PFSK-1 (cell line): ENCODE data around the gene SCN5A.

Source experiments
- FOXP2 ChIP-seq: optimal IDR thresholded peaks from 2 replicates; pipeline ENCODE3; 2011; ENCODE audit warnings: borderline replicate concordance, control low read depth, inconsistent platforms; ENCODE audit not compliant: insufficient read depth; ENCODE audit errors: extremely low read length, extremely low read depth
- POLR2AphosphoS5 ChIP-seq: IDR thresholded peaks from 2 replicates; pipeline ENCODE4 v1.6.1; 2012; ENCODE audit warnings: low read depth, mild to moderate bottlenecking, control low read depth, low read length, moderate library complexity
- SIN3A ChIP-seq: IDR thresholded peaks from 2 replicates; pipeline ENCODE4 v1.6.1; 2012; ENCODE audit warnings: mild to moderate bottlenecking, low read length, moderate library complexity, borderline replicate concordance; ENCODE audit not compliant: insufficient read depth
- TAF1 ChIP-seq: IDR thresholded peaks from 2 replicates; pipeline ENCODE4 v1.6.1; 2012; ENCODE audit warnings: low read length, control low read depth, borderline replicate concordance; ENCODE audit not compliant: insufficient read depth
- TF ChIP-seq, protein P1 (sequence below), 2 experiments: IDR thresholded peaks; 2 replicates each; pipeline versions ENCODE4 v1.6.1 to v1.8.0; 2011 to 2012; ENCODE audit warnings: low read depth in 2 of 2, low read length in 2 of 2, control low read depth in 1 of 2, inconsistent platforms in 1 of 2, mild to moderate bottlenecking in 1 of 2, moderate library complexity in 1 of 2; ENCODE audit not compliant: insufficient read depth in 1 of 2

Gene SCN5A

GRCh38 chr3:38565339-38566214, 83.9 kb downstream of the SCN5A start:
- TF ChIP-seq TAF1 (no peak), FOXP2 (no peak), POLR2AphosphoS5 (no peak), SIN3A (no peak)
- TF ChIP-seq, protein P1, sequence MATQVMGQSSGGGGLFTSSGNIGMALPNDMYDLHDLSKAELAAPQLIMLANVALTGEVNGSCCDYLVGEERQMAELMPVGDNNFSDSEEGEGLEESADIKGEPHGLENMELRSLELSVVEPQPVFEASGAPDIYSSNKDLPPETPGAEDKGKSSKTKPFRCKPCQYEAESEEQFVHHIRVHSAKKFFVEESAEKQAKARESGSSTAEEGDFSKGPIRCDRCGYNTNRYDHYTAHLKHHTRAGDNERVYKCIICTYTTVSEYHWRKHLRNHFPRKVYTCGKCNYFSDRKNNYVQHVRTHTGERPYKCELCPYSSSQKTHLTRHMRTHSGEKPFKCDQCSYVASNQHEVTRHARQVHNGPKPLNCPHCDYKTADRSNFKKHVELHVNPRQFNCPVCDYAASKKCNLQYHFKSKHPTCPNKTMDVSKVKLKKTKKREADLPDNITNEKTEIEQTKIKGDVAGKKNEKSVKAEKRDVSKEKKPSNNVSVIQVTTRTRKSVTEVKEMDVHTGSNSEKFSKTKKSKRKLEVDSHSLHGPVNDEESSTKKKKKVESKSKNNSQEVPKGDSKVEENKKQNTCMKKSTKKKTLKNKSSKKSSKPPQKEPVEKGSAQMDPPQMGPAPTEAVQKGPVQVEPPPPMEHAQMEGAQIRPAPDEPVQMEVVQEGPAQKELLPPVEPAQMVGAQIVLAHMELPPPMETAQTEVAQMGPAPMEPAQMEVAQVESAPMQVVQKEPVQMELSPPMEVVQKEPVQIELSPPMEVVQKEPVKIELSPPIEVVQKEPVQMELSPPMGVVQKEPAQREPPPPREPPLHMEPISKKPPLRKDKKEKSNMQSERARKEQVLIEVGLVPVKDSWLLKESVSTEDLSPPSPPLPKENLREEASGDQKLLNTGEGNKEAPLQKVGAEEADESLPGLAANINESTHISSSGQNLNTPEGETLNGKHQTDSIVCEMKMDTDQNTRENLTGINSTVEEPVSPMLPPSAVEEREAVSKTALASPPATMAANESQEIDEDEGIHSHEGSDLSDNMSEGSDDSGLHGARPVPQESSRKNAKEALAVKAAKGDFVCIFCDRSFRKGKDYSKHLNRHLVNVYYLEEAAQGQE (IDR thresholded peaks at IDR 0.05; ENCODE audit: insufficient read depth in 1 of 2, low read depth in 2 of 2, low read length in 2 of 2): no peak

DNA sequence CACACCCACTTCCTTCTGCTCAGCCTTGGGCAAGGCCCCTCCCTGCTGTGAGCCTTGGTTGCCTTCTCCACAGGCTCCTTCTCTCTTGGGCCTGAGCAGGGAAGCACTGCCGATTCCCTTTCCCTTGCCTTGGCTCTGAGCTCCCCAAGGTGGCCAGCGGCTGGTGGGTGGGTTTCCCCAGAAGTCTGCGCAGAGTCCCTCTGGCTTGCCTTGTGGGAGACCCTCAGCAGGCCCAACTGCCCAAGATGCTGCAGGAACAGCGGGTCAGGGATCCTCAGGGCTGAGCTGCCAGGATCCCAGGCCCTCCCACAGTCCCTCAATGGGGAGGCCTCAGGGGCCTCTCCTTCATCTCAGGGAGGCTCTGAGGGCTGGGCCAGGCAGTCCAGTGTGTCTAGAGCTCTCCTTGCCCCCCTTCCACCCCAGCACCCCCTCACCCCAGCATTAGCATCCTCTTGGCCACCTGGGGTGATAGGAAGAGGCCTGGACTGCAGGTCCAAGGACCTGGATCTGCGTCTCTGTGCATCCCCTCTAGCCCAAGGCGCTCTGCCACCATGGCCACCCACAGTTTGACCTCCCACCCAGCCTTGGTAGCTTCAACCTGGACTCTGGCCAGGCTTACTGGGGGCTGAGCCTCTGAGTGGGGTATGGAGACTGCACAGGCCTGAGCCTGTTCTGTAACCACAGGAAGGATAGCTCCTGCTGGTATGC, 84.7 kb downstream of the SCN5A start:
- TF ChIP-seq TAF1 (no peak), POLR2AphosphoS5 (no peak), FOXP2 (no peak), SIN3A (no peak)
- TF ChIP-seq, protein P1 (IDR thresholded peaks at IDR 0.05; ENCODE audit: insufficient read depth in 1 of 2, low read depth in 2 of 2, low read length in 2 of 2): no peak

GRCh38 chr3:38563886-38564270, 85.6 kb downstream of the SCN5A start:
- TF ChIP-seq POLR2AphosphoS5 (no peak), FOXP2 (no peak), SIN3A (no peak), TAF1 (no peak)

- no peak for TF ChIP-seq SIN3A
- TF ChIP-seq POLR2AphosphoS5: no peak
- TF ChIP-seq FOXP2: no peak
- TF ChIP-seq, protein P1 (IDR thresholded peaks at IDR 0.05; ENCODE audit: insufficient read depth in 1 of 2, low read depth in 2 of 2, low read length in 2 of 2): no peak
- no peak for TF ChIP-seq TAF1
These were observed 86.2 kb downstream of the SCN5A start for GRCh38 chr3:38563070-38563885.

- TF ChIP-seq, protein P1 (IDR thresholded peaks at IDR 0.05; ENCODE audit: insufficient read depth in 1 of 2, low read depth in 2 of 2, low read length in 2 of 2): no peak
- TF ChIP-seq POLR2AphosphoS5 (no peak), TAF1 (no peak), SIN3A (no peak), FOXP2 (no peak)
These were observed 87.0 kb downstream of the SCN5A start for GRCh38 chr3:38562467-38562925.
